Measurements from ENCODE around the gene FHDC1.

FHDC1 gene

GRCh38 chr4:153025406-153025805 is 89.3 kb downstream of the FHDC1 start:
- no peak for TF ChIP-seq CTCF (IDR thresholded peaks at IDR 0.05; ENCODE audit: insufficient read depth, low read length, poor library complexity, severe bottlenecking)
- no peak for DNase-seq (ENCODE audit: extremely low read depth, insufficient read length)
- no peaks in the 10 kb centered on the region for H3K27me3 ChIP-seq (replicated peaks; ENCODE audit: control insufficient read depth, insufficient read depth, low read length)
- H3K36me3 ChIP-seq (ENCODE audit: control insufficient read depth, insufficient read depth, low read length): no peaks in the 10 kb centered on the region
- H3K4me3 ChIP-seq (replicated peaks; ENCODE audit: low read depth, low read length): no peak overlapping the region

GRCh38 chr4:153026591-153027346 is 90.6 kb downstream of the FHDC1 start:
- no peak for TF ChIP-seq CTCF (IDR thresholded peaks at IDR 0.05; ENCODE audit: insufficient read depth, low read length, poor library complexity, severe bottlenecking)
- H3K36me3 ChIP-seq (ENCODE audit: control insufficient read depth, insufficient read depth, low read length): no peaks in the 10 kb centered on the region
- DNase-seq (ENCODE audit: extremely low read depth, insufficient read length): no peak
- H3K27me3 ChIP-seq (replicated peaks; ENCODE audit: control insufficient read depth, insufficient read depth, low read length): no peaks in the 10 kb centered on the region
- H3K4me3 ChIP-seq (replicated peaks; ENCODE audit: low read depth, low read length): no peak overlapping the region

- no peaks in the 10 kb centered on the region for H3K36me3 ChIP-seq (ENCODE audit: control insufficient read depth, insufficient read depth, low read length)
- no peak overlapping the region for H3K4me3 ChIP-seq (replicated peaks; ENCODE audit: low read depth, low read length)
- no peaks in the 10 kb centered on the region for H3K27me3 ChIP-seq (replicated peaks; ENCODE audit: control insufficient read depth, insufficient read depth, low read length)
- no peak for DNase-seq (ENCODE audit: extremely low read depth, insufficient read length)
- TF ChIP-seq CTCF (IDR thresholded peaks at IDR 0.05; ENCODE audit: insufficient read depth, low read length, poor library complexity, severe bottlenecking): no peak
These were observed 91.7 kb downstream of the FHDC1 start for GRCh38 chr4:153027866-153028265.

GRCh38 chr4:153028535-153028934 is 92.4 kb downstream of the FHDC1 start:
- no peak for DNase-seq (ENCODE audit: extremely low read depth, insufficient read length)
- no peak overlapping the region for H3K4me3 ChIP-seq (replicated peaks; ENCODE audit: low read depth, low read length)
- no peak for TF ChIP-seq CTCF (IDR thresholded peaks at IDR 0.05; ENCODE audit: insufficient read depth, low read length, poor library complexity, severe bottlenecking)

More at GRCh38 chr4:153028535-153028934, 92.4 kb downstream of the FHDC1 start:
- no peaks in the 10 kb centered on the region for H3K36me3 ChIP-seq (ENCODE audit: control insufficient read depth, insufficient read depth, low read length)
- no peaks in the 10 kb centered on the region for H3K27me3 ChIP-seq (replicated peaks; ENCODE audit: control insufficient read depth, insufficient read depth, low read length)

Measured in GM06990 (cell line).